Measurements from ENCODE around the gene OR51B5.
"Not testable (repeated sequence)": the region's sequence is repeated elsewhere in the genome, so short reads cannot be mapped to it uniquely, and the experiment has no call there.

OR51B5 gene, protein sequence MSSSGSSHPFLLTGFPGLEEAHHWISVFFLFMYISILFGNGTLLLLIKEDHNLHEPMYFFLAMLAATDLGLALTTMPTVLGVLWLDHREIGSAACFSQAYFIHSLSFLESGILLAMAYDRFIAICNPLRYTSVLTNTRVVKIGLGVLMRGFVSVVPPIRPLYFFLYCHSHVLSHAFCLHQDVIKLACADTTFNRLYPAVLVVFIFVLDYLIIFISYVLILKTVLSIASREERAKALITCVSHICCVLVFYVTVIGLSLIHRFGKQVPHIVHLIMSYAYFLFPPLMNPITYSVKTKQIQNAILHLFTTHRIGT

DNA sequence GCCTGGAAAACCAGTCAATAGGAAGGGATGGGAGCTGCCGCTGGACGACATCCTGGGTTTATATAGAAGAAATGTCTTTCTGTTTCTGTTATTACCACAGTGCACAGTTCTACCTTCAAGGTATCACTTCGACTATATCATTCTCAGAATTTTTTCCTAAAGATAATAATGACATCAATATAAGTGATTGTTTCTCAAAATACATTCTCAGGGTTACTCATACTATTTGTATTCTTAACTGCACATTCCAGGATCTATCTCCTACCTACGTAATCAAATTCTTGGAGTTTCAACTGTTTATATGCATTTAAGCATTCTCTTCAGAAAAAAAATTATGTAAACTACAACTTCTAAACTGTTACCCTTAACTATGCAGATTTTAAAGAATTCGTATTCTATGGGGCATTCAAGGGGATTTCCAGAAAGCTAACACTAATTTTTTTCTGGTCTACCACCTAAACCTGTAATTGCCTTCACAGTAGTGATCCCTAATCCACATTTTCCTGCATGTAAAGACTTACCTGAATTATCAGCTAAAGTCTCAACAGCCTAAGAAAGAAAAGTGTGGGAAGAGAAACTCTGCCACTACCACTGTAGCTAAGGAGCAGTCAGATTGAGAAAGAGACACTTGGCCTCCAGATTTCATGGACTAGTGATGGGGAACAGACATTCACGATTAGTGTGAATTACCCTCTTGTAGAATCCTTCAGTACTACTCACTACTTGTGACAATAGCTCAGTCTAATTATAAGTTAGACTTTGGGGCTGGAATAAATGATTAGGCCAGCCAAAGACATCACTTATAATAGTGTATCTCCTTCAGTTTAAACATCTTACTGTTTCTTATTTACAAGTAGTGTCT, at the start of gene OR51B5:
OR51B5 (minus strand) TSS at position 51 of the 862 bp plus-strand sequence; CDS start at position 51, 0 bp downstream.
- DNase-seq = no peak

DNA sequence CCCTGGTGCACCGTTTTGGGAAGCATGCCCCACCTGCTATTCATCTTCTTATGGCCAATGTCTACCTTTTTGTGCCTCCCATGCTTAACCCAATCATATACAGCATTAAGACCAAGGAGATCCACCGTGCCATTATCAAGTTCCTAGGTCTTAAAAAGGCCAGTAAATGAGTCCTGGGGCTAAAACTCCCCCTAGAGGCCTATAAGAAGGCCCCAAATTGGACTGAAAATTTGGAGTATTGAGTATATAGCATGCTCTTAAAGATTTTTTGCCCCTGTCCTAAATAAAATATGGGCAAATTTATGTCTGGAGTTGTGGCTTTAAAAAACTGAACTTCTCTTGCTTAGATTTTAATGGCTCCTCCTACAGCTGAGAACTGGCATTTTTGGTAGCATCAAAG, 46.9 kb upstream of the OR51B5 start:
- DNase-seq = no peak

DNA sequence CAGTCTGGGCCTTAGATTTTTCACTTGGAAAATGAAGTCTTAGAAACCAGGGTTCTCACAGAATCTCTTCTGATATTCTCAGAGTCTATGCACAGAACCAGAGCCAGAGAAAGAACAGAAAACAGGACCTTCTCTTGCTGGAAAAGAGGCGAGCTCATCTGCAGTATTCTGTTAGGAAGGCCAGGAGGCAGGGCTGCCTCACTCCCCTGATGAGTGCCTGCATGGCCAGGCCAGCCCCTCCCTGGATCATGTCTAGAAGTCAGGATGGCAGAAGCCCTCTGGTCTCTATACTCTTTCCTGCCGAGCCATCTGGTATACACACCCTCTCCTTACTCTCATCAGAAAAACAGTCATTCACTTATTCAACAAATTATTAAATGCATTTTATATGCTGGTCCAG, 41.0 kb upstream of the OR51B5 start:
- DNase-seq = no peak

DNA sequence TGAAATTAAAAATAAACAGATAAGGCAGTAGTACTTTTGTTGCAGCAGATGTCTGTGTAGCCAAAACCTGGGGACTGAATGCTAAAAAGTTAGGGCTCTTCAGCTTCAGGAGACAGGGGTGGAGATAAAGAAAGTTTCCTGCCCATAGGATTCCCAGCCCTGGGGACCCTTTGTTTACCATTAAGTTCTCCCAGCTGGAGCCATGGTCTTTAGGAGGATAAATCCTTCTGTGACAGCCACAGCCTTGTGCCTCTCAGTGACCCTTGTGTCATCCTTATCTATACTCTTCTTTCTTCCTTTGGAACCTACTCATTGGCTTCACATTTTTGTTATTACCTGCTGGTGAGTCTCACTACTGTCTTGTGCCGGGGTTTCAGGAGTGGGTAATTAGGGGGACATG, 40.3 kb upstream of the OR51B5 start, which contains the start of gene OR51M1:
OR51M1 (plus strand) TSS at position 237 of the 400 bp plus-strand sequence. CDS start 5,587 bp downstream, outside the sequence.
- no peak for DNase-seq

DNA sequence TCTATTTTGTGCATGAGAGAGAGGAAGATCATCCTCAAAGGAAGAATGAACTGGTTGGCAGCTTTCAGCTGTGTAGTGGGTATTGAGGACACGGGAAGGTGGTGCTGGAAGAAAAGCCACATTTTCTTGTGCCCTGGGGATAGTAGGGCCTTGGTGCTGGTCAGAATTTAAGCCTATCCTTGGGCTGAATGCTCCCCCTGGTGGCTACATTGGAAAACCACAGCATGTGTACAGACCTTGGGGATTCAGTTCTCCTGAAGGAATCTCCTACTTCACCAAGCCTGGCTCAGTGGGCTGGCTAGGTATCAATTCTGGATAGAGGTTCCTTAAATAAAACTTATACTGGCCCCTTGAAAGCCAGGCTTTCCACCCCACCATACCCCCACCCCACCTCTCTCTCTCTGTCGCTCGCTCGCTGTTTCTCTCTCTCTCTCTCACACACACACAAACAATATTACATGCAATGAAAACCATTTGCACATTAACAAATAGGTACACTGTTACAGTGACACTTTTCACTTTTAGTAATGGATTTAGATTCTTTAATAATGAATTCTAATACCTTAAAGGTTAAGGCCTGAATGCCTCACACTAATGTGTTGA, 37.5 kb upstream of the OR51B5 start:
- DNase-seq = no peak

DNA sequence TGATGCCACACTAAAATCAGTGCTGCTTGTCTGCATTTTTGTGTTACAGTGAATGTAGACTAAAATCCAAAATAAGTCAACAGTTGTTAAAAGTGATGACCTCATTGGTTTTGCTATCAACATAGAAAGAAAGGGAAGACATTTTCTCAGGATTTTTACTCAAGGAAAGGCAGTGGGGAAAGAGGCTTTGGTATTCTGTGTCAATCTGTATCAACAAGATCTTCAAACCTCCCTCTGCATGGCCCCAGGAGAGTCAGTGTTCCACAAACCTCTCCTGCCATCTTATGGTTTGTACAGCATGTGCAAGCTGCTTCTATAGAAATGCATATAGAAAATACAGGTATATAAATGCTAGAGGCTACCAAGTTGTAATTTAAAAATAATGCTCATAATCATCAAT, 26.5 kb upstream of the OR51B5 start:
- DNase-seq = no peak

DNA sequence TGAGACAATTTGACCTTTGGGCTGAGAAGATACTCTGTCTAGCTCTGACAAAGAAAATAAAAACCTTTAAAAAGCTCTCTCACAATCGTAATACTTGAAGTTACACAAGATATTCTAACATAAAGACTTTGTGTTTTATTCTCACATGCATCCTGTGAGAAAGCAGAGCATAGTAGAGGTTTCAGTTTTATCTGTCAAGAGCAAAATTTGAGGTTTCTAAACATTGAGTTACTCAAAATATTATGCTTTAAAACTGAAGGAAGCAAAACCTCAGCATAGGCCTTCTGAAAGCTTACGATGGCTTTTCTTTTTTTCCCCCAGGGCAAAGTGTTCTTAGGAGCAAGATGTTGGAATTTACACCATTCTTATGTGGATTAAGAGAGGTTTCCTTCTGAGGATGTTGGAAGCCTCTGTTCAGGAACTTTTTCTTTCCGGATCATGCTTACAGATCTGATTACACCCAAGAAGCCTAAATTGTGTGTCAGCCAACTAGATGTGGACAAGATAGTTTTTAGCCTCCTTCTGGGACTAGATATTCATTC, 25.2 kb upstream of the OR51B5 start:
- DNase-seq = no peak

DNA sequence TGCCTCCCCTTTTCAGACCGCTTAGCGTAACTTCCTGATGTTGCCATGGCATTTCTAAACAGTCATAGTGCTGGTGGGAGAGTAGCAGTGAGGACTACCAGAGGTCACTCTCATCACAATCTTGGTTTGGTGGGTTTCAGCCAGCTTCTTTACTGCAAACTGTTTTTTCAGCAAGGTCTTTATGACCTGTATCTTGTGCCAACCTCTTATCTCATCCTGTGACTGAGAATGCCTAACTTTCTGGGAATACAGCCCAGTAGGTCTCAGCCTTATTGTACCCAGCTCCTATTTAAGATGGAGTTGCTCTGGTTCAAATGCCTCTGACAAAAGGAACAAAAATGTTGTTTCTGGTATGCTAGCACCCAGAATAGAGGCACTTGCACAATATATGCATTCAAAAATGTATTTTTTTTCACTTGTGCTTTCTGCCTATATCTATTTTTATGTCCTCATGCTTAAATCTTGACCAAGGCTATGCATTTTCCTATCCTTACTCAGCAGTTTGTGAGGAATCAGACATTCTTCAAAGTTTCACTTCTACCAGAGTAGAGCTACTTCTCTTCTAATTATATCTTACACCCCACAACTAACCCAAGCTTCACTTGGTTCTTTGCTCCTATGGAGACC, 24.2 kb upstream of the OR51B5 start:
- DNase-seq = no peak

DNA sequence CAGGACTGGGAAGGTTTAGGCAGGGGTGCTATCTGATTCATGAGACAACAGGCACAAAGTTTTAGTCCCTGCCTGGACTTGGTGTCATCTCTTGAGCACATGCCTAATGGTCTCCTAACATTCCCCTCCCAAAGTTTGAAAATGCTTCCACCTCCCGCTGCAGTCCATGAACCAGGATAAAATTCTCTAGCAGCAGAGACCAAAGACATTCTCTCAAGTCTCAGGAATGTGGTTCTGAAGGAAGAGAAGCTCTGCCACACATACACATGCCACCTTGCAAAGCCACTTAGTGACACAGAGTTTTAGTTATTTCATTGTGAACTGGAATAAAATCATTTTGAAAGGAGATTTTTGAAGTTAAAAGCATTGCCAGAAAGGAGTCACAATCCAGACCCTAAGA, 23.5 kb upstream of the OR51B5 start:
- DNase-seq = no peak

DNA sequence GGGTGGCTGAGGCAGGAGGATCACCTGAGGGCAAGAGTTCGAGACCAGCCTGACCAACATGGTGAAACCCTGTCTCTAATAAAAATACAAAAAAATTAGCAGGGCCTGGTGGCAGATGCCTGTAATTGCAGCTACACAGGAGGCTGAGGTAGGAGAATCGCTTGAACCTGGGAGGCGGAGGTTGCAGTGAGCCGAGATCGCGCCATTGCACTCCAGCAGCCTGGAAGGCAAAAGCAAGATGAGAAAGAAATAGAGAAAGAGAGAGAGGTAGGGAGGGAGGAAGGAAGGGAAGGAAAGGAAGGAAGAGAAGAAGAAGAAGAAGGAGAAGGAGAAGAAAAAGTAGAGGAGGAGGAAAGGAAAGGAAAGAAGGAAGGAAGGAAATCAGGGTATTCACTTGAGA, 23.0 kb upstream of the OR51B5 start:
- not testable (repeated sequence) for DNase-seq

DNA sequence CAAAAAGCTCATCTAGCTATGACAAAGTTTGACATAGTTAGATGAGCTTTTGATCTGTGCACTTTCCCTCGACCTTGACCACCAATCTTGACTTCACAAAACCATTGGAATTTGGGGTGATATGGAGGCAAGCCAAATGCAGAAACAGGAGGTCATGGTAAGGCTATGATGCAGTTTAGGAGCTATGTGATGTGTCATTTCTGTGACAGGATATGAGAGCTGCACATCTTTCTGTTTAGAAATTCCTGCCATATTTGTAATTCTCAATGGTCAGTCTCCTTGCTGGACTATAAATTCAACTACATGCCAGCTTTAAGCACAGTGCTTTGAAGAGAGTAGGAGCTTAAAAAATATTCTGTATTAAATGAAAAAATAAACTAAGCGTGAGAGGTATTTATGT, 20.9 kb upstream of the OR51B5 start:
- no peak for DNase-seq

DNA sequence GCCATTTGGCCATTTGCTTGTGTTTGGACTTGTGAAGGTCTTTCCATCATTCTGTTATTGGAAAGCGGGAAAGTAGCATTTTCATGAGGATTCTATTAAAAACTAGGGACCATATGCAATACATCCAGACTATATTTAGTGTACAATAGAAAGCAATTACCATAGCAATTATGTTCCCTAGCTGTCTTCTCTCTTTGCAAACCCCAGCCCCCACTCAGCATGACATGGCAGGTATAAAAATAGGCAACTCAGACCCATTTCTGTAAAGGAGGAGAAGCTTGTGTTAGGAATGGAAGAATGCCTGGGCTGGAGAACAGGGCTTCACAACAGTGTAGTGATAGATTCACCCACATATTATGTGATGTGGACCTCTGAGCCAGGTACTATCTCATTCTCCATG, 20.4 kb upstream of the OR51B5 start:
- DNase-seq = no peak

DNA sequence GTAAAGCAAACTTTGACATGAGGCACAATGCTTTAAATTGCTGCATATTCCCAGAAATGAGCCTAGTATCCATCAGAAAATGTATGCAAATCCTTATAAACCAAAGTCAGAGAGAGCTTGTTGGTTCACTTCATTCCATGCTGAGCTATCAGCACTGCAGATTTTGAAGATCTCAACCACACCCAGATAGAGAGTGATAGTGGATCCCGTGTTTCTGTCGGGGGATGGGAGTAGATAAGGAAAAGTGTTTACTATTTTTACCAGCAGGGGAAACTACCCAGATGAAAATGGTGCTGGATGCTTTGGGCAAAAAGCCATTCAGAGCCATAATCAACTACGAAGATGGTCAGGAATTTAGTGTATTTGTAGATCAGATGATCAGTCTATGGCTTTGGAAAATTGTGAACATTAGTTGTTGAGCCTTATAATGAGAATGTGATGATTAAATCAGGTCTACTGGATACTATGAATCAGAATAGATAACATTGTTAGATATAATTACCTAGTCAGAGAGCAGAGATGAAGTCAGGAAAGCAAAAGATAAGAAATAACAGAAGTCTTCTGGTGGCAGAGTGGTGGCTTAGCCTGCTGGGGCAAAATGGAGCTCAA, 18.8 kb upstream of the OR51B5 start:
- DNase-seq = no peak

DNA sequence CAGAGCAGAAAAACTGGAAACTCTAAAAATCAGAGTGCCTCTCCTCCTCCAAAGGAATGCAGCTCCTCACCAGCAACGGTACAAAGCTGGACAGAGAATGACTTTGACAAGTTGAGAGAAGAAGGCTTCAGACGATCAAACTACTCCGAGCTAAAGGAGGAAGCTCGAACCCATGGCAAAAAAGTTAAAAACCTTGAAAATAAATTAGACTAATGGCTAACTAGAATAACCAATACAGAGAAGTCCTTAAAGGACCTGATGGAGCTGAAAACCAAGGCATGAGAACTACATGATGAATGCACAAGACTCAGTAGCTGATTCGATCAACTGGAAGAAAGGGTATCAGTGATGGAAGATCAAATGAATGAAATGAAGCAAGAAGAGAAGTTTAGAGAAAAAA, 12.7 kb upstream of the OR51B5 start:
- DNase-seq = not testable (repeated sequence)

DNA sequence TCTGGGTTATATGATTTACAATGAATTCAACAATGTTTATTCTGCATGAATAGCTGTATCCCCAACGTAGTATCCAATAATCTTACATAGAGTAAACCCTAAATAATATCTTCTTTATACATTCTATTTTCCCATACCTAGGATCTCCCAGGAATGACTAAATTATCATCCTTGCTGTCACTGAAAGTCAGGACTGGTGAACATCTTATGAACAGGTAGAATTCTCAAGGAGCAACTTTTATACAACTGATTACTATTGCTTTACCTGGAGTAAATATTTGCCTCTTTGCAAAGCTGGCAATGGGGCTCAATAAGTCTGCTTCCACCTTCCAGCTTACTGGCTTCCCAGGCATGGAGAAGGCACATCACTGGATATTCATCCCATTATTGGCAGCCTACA, 7.9 kb upstream of the OR51B5 start, which contains the start of gene OR51B6:
OR51B6 (plus strand) TSS at position 301 of the 400 bp plus-strand sequence; CDS start at position 301, 0 bp downstream.
- no peak for DNase-seq

DNA sequence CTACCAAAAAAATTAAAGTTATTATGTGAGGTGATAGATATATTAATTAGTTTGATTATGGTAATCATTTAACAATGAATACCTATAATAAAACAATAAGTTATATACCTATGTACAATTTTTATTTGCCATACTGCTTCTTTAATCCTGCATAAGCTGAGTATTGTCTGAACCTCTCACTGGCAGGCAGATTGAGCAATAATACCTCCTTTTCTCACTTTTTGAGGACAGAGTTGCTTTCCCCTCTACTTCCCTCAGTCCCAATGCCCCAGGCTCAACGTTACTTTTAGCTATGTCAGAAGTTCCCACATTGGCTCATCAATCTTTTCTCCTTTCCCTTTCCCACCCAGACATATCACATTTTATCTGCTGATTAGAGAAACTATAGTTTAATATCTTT, 6.2 kb upstream of the OR51B5 start:
- DNase-seq = no peak

DNA sequence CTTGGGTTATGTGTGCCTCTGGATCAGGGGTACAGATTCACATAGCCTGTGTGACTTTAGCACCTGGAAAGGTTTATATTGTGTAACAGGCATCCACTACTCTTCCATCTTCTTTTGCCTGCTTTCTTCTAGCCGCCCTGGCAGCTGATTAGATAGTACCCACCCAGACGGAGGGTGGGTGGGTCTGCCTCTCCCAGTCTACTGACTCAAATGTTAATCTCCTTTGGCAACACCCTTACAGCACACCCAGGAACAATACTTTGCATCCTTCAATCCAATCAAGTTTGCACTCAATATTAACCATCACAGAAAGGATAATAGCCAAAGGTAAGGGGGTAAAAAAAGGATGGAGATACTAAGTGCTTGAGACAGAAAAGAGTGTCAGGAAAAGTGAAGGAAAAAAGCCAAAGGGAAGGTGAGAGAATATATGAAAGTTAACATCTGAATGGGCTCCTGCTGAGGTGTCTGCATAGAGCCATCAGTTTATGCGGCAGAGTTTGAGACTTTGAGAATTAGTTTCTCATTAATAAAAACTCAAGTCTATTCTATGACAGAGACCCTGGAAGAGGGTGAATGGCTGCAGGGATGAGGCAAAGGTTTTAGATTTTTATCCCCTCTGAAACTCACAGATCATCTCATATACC, 5.3 kb upstream of the OR51B5 start:
- no peak for DNase-seq

DNA sequence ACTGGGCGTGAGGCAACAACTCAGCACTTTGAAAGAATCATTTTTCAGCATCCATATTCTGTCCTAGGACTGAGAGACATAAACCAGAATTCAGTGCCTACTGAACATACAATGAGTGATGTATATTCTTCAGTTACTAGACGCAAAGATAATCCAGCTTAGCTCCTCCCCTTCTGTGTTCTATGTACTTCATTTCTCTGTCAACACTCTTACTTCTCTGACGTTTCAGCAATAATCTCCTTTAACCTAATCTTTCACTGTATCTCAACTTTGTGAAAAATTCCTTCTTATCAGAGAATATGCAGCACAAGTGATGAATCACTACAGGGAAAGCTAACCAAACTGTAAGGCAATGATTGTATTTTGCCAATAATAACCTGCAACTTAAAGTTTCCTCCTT, 2.5 kb upstream of the OR51B5 start:
- DNase-seq = no peak

DNA sequence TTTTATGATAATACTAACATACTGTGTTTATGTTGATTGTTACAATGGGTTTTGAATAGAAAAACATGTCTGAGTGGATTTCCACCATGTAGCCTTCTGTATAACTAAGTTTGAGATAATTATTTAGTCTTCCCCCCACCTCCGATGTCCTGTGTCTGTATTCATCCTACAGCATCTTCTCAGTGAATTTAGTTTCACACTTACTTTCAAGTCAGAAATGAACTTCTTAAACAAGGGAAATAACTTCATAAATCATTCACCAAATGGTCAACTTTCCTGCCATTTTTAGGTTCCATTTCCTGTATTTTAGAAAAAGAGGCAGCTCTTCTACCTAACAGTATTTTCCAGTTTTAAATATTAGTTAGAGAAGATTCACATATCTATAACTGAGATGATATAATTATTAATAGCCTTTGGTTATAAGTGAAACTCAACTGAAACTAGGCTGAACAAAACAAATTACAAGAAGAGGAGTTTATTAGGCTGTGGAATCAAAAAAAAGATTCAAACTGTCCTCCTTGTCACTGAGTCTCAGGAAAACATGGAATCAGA, 3.5 kb downstream of the OR51B5 start:
- no peak for DNase-seq

DNA sequence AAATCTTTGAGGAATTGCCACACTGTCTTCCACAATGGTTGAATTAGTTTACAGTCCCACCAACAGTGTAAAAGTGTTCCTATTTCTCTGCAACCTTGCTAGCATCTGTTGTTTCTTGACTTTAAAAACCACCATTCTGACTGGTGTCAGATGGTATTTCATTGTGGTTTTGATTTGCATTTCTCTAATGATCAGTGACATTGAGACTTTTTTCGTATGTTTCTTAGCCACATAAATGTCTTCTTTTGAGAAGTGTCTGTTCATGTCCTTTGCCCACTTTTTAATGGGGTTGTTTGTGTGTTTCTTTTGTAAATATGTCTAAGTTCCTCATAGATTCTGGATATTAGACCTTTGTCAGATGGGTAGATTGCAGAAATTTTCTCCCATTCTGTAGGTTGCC, 6.1 kb downstream of the OR51B5 start:
- not testable (repeated sequence) for DNase-seq

DNA sequence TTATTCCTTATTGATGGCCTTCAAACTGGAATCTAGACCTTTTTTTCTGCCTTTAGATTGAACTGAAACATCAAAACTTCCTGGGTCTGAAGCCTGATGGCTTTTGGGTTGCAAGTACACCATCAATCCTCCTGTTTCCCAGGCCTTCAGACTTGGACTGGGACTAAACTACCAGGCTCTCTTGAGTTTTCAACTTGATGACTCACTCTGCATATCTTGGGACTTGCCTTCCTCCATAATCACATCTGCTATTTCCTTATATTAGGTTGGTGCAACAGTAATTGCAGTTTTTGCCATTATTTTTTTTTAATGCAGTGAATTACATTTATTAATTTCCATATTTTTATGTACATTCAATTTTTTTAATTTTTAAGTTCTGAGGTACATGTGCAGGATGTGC, 7.0 kb downstream of the OR51B5 start:
- no peak for DNase-seq

DNA sequence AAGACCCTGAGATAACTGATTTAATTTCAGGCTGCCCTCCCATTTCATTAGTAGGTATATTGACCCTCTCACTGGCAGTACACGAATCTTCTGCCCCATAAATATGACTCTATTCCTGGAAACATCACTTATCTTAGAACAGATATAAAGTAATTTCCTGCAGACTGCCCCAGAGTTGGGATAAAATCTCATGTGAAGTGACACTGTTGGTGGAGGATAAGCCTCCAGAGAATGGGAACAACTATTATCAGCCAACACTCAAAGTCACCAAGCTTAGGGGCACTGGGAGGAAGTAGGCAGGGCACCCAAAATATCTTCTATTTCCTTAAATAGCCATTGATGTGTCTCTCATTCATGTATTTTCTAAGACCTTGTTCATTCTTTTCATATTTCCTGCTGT, 8.2 kb downstream of the OR51B5 start:
- DNase-seq = no peak

Data from activated naive CD4-positive, alpha-beta T cell (primary cell).